Endothelial cell (in vitro differentiated cells): Measurements from ENCODE around the gene LRRC75A. TPM values are rescaled to one million over a fixed set of nuclear protein-coding genes. Genes with fewer than 3 reads are reported as not detected.
A peak's percentile ranks its signal among the peaks of the same experiment; 100 is the strongest.

Source experiments
- DNase-seq: peaks from one replicate; pipeline ENCODE4 v3.0.0; 2021; ENCODE audit warnings: low spot score
- H3K27ac Mint-ChIP-seq: one replicate; pipeline ENCODE4 v1.8.0; 2021; ENCODE audit warnings: mixed read lengths, inconsistent platforms; ENCODE audit not compliant: unreplicated experiment
- H3K27me3 Mint-ChIP-seq: one replicate; pipeline ENCODE4 v1.8.0; 2021; ENCODE audit warnings: mild to moderate bottlenecking, moderate library complexity, mixed read lengths, inconsistent platforms; ENCODE audit not compliant: unreplicated experiment
- H3K36me3 Mint-ChIP-seq: one replicate; pipeline ENCODE4 v1.8.0; 2021; ENCODE audit warnings: mild to moderate bottlenecking, low read depth, mixed read lengths, inconsistent platforms; ENCODE audit not compliant: unreplicated experiment
- H3K4me1 Mint-ChIP-seq: one replicate; pipeline ENCODE4 v1.8.0; 2021; ENCODE audit warnings: mild to moderate bottlenecking, mixed read lengths, inconsistent platforms; ENCODE audit not compliant: unreplicated experiment
- H3K4me3 Mint-ChIP-seq: one replicate; pipeline ENCODE4 v1.8.0; 2021; ENCODE audit warnings: mild to moderate bottlenecking, mixed read lengths, inconsistent platforms; ENCODE audit not compliant: unreplicated experiment
- H3K9me3 Mint-ChIP-seq: one replicate; pipeline ENCODE4 v1.8.0; 2021; ENCODE audit warnings: mixed read lengths, inconsistent platforms; ENCODE audit not compliant: unreplicated experiment
- total RNA-seq: library from RNA; stranded (reverse); fragmentation: NEBNext Ultra II Directional; extraction: Animal tissue kit (Norgen Biotek cat#: 25700); gene quantifications from one replicate; pipeline ENCODE4 v1.2.1, GENCODE V29; 2021; ENCODE audit not compliant: unreplicated experiment
- TF ChIP-seq, protein P1 (sequence below): fragments of 200-600 bp; sonication (generic); IDR thresholded peaks from one replicate; pipeline ENCODE4 v1.5.0; 2021; ENCODE audit warnings: antibody characterized with exemption; ENCODE audit not compliant: unreplicated experiment

The LRRC75A gene
- total RNA-seq, 1 donor from 2014 or later = 0.95 TPM

DNA sequence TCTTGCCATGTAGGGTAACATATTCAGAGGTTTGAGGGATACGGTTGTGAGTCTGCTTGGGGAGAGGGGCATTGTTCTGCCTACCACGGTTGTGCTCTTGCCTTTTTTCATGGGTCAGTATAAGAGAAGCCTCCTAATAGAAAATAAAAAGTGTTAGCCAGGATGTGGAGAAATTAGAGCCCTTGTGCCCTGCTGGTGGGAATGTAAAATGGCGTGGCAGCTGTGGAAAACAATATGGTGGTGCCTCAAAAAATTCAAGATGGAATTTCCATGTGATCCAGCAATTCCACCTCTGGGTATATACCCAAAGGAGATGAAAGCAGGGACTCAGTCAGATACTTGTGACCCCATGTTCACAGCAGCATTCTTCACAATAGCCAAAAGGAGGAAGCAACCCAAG is 14.2 kb upstream of the LRRC75A start:
- TF ChIP-seq, protein P1, sequence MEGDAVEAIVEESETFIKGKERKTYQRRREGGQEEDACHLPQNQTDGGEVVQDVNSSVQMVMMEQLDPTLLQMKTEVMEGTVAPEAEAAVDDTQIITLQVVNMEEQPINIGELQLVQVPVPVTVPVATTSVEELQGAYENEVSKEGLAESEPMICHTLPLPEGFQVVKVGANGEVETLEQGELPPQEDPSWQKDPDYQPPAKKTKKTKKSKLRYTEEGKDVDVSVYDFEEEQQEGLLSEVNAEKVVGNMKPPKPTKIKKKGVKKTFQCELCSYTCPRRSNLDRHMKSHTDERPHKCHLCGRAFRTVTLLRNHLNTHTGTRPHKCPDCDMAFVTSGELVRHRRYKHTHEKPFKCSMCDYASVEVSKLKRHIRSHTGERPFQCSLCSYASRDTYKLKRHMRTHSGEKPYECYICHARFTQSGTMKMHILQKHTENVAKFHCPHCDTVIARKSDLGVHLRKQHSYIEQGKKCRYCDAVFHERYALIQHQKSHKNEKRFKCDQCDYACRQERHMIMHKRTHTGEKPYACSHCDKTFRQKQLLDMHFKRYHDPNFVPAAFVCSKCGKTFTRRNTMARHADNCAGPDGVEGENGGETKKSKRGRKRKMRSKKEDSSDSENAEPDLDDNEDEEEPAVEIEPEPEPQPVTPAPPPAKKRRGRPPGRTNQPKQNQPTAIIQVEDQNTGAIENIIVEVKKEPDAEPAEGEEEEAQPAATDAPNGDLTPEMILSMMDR = peak; percentile 52
- Mint-ChIP-seq H3K27ac (no peak overlapping the region), H3K9me3 (no peaks in the 10 kb centered on the region)

DNA sequence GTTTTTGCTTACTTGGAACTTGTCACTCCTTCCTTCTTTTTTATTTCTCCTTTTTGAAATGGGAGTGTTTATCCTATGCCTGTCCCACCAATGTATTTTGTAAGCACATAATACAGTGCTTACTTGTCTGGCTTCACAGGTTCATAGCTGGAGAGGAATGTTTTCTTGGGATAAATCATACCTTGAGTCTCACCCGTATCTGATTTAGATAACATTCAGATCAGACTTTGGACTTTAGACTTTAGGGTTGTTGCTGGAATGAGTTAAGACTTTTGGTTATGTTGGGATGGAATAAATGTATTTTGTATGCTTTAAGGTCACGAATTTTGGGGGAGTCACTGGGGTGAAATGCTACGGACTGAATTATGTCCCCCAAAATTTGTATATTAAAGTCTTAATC is 13.0 kb upstream of the LRRC75A start:
- TF ChIP-seq, protein P1 = no peak
- no peaks in the 10 kb centered on the region for H3K36me3 Mint-ChIP-seq
- no peaks in the 10 kb centered on the region for H3K9me3 Mint-ChIP-seq
- no peaks in the 10 kb centered on the region for H3K4me1 Mint-ChIP-seq
- no peak overlapping the region for H3K4me3 Mint-ChIP-seq
- no peak overlapping the region for H3K27ac Mint-ChIP-seq
- peaks cover 2% of the 10 kb centered on the region for H3K27me3 Mint-ChIP-seq
- no peak for DNase-seq

More for the DNA sequence above, 14.2 kb upstream of the LRRC75A start:
- Mint-ChIP-seq H3K27me3 (peaks cover 2% of the 10 kb centered on the region), H3K36me3 (no peaks in the 10 kb centered on the region), H3K4me3 (no peak overlapping the region), H3K4me1 (no peaks in the 10 kb centered on the region)
- no peak for DNase-seq

DNA sequence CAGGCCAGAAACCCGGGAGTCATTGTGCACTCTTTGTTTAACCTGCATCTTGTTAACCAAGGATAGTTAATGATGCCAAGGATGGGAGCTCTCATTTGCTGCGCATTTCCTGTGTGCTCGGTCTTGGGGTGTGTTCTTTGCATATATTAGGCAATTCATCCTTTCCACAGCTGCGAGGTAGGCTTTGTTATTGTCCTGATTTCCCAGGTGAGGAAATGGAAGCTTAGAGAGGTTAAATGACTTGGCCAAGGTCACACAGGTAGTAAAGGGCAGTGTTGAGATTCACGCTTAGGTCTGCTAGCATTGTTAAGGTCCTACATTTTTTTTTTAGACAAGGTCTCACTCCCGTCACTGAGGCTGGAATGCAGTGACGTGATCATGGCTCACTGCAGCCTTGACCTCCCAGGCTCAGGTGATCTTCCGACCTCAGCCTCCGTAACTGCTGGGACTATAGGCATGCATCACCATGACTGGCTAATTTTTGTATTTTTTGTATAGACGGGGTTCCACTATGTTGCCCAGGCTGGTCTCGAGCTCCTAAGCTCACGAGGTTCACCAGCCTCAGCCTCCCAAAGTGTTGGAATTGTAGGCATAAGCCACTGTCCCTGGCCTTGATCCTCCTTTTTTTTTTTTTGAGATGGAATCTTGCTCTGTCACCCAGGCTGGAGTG is 5.0 kb upstream of the LRRC75A start:
- Mint-ChIP-seq H3K27ac (no peak overlapping the region), H3K4me1 (peaks cover 2% of the 10 kb centered on the region), H3K27me3 (peaks cover 5% of the 10 kb centered on the region), H3K9me3 (no peaks in the 10 kb centered on the region), H3K36me3 (no peaks in the 10 kb centered on the region), H3K4me3 (no peak overlapping the region)
- TF ChIP-seq, protein P1 = no peak
- DNase-seq = no peak

DNA sequence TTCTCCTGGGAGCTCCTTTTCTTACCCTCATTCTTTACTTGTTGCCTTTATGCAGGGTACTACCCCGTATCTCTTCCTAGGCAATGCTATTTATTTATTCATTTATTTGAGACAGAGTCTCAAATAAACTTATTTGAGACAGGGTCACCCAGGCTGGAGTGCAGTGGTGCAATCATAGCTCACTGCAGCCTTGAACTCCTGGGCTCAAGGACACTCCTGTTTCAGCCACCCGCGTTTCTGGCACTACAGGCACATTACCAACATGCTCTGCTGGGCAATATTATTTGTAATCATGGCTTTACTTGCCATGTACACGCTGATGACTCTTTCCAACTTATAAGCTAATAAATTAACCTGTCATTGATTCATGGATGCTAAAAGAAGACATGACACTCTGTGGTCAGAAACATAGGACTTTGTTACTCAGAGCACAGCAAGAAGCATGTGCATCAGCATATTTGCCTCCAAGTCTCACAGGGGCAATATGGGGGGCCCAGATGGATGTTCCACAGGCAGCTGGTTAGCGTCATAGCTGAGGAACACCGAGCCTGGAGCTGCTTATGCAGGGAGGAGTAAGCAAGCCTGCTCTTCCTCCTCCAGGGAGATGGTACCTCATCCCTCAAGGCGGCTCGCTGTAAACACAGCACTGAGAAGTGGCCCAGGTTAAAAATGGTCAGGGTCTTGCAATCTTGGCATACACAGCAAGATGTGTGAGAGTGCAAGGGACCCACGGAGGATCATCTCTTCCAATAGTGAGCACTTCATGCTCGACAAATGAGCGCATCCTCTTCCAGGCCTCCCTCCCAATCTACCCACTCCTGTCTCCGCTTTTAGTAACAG is 4.2 kb upstream of the LRRC75A start:
- Mint-ChIP-seq H3K4me1 (peaks cover 2% of the 10 kb centered on the region), H3K27me3 (peaks cover 5% of the 10 kb centered on the region), H3K27ac (no peak overlapping the region), H3K36me3 (no peaks in the 10 kb centered on the region), H3K9me3 (no peaks in the 10 kb centered on the region), H3K4me3 (no peak overlapping the region)
- TF ChIP-seq, protein P1 = no peak
- DNase-seq = no peak

DNA sequence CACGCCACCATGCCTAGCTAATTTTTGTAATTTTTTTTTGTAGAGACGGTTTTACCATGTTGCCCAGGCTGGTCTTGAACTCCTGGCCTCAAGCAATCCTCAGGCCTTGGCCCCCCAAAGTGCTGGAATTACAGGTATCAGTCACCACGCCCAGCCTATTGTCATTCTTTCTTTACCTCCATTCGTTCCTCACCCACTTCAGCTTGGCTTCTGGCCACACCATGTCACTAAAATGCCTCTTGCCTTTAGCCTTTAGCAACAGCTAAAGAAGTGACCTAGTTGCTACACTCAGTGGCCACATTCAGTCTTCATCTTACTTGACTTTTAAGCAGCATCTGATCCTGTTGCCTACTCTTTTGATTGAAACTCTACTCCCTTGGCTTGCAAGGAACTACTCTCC is 3.6 kb upstream of the LRRC75A start:
- Mint-ChIP-seq H3K4me3 (no peak overlapping the region), H3K4me1 (peaks cover 4% of the 10 kb centered on the region), H3K36me3 (no peaks in the 10 kb centered on the region)

More for the DNA sequence above, 3.6 kb upstream of the LRRC75A start:
- no peak for DNase-seq
- TF ChIP-seq, protein P1 = no peak
- Mint-ChIP-seq H3K27me3 (peaks cover 7% of the 10 kb centered on the region), H3K9me3 (no peaks in the 10 kb centered on the region), H3K27ac (no peak overlapping the region)
